GM10248 (cell line): Measurements from ENCODE around the gene STK10.

Source experiments
- CTCF ChIA-PET: fragments of 300-600 bp; sonication (Branson Sonifier 250); formaldehyde crosslinking; extraction: SDS; loops from one replicate; lab custom pipeline; 2021; ENCODE audit warnings: antibody characterized with exemption; lab: Yijun Ruan, JAX
- POLR2A ChIA-PET: fragments of 350-650 bp; sonication (Branson Sonifier 250); formaldehyde crosslinking; extraction: SDS; loops from one replicate; lab custom pipeline; 2020; ENCODE audit warnings: antibody characterized with exemption; lab: Yijun Ruan, JAX
- DNase-seq: peaks from one replicate; pipeline ENCODE4 v3.0.0; 2012; ENCODE audit errors: extremely low spot score
- CTCF ChIP-seq: IDR thresholded peaks from 2 replicates; pipeline ENCODE4 v1.5.1; 2012; ENCODE audit warnings: mild to moderate bottlenecking, low read depth; ENCODE audit errors: extremely low read depth, missing control alignments, control extremely low read depth

The STK10 gene

DNA sequence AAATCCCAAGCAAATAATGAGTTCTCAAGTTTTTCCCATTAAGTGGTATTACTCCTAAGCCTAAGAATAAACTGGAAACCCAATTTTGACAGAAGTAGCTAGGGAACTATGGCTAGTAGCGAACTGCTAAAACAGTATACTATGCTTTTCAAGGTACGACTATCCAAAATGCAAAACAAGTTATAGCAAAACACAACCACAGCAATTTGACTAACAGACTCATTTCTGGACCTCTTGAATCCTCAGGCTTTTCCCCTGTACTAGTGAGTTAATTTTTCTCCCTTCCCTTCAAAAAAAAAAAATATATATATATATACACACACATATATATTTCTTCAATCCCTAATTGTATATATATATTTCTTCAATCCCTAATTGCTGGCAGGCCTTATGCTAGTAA, 188.9 kb downstream of the STK10 start:
- ChIA-PET POLR2A (no interaction called here), CTCF (interaction anchor here (6.6 kb wide), 1 partner anchor 13 kb away, joined by 36 read pairs; no protein-coding TSS in a partner anchor)
- DNase-seq, result no peak
- no peak for TF ChIP-seq CTCF

- DNase-seq, result no peak
- TF ChIP-seq CTCF, result no peak
- CTCF ChIA-PET, result interaction anchor here (0.8 to 6.6 kb wide), 3 partner anchors 10 to 89 kb away, joined by 3 to 36 read pairs (median 7); partner anchors contain the start of gene FBXW11
- POLR2A ChIA-PET, result no interaction called here
These were observed 191.0 kb downstream of the STK10 start for GRCh38 chr5:171997011-171997410.

GRCh38 chr5:171992813-171993212, 195.2 kb downstream of the STK10 start:
- TF ChIP-seq CTCF, result no peak
- no peak for DNase-seq
- ChIA-PET POLR2A (no interaction called here), CTCF (interaction anchor here (0.9 to 1.6 kb wide), 4 partner anchors 8 to 160 kb away, joined by 3 to 6 read pairs (median 4); no protein-coding TSS in a partner anchor)

GRCh38 chr5:171992305-171992704, 195.7 kb downstream of the STK10 start:
- CTCF ChIA-PET, result interaction anchor here (0.9 to 1.2 kb wide), 2 partner anchors 13 to 160 kb away, joined by 3 read pairs; no protein-coding TSS in a partner anchor
- DNase-seq, result no peak
- POLR2A ChIA-PET, result no interaction called here
- no peak for TF ChIP-seq CTCF
